HepG2 (cell line): ENCODE measurements around the gene MRPL28. TPM values are rescaled to one million over a fixed set of nuclear protein-coding genes. Genes with fewer than 3 reads are reported as not detected.

Experiments
- ARNT ChIP-seq: fragments of 450-650 bp; IDR thresholded peaks from 2 replicates; pipeline ENCODE4 v1.6.1; 2017
- BRD4 ChIP-seq: sonication (generic); formaldehyde crosslinking; IDR thresholded peaks from 2 replicates; pipeline ENCODE4 v1.4.0; 2020; ENCODE audit warnings: missing genetic modification reagents
- CCDC6 ChIP-seq: sonication (generic); formaldehyde crosslinking; IDR thresholded peaks from 2 replicates; pipeline ENCODE4 v1.8.1; 2022; ENCODE audit warnings: mild to moderate bottlenecking, missing genetic modification reagents, moderate library complexity
- FOXA3 ChIP-seq: IDR thresholded peaks from 2 replicates; pipeline ENCODE4 v1.6.1; 2016; ENCODE audit warnings: missing genetic modification reagents, missing compliant biosample characterization
- HCFC1 ChIP-seq: fragments of 150-350 bp; IDR thresholded peaks from 2 replicates; pipeline ENCODE4 v1.6.1; 2014; ENCODE audit warnings: low read depth, low read length
- HOXD1 ChIP-seq: sonication (generic); formaldehyde crosslinking; IDR thresholded peaks from 2 replicates; pipeline ENCODE4 v1.5.0; 2020; ENCODE audit warnings: missing genetic modification reagents
- NCOA5 ChIP-seq: sonication (generic); formaldehyde crosslinking; IDR thresholded peaks from 2 replicates; pipeline ENCODE4 v1.4.0; 2020; ENCODE audit warnings: missing genetic modification reagents
- PCBP1 ChIP-seq: fragments of 200-400 bp; formaldehyde crosslinking; IDR thresholded peaks from 2 replicates; pipeline ENCODE4 v1.6.1; 2017; ENCODE audit warnings: mild to moderate bottlenecking, low read depth, low read length, borderline replicate concordance
- RARA ChIP-seq: IDR thresholded peaks from 2 replicates; pipeline ENCODE4 v1.6.1; 2016; ENCODE audit warnings: missing genetic modification reagents, missing compliant biosample characterization
- SRY ChIP-seq: sonication (generic); formaldehyde crosslinking; IDR thresholded peaks from 2 replicates; pipeline ENCODE4 v1.8.0; 2022; ENCODE audit warnings: mild to moderate bottlenecking, missing genetic modification reagents
- TARDBP ChIP-seq: sonication (generic); formaldehyde crosslinking; IDR thresholded peaks from 2 replicates; pipeline ENCODE4 v1.8.0; 2022; ENCODE audit warnings: mild to moderate bottlenecking, missing genetic modification reagents
- TOPORS ChIP-seq: sonication (generic); formaldehyde crosslinking; IDR thresholded peaks from 2 replicates; pipeline ENCODE4 v1.8.0; 2023; ENCODE audit warnings: mild to moderate bottlenecking, missing genetic modification reagents
- ZNF30 ChIP-seq: sonication (generic); formaldehyde crosslinking; IDR thresholded peaks from 2 replicates; pipeline ENCODE4 v1.5.0; 2020; ENCODE audit warnings: mild to moderate bottlenecking, missing genetic modification reagents
- ZNF383 ChIP-seq: sonication (generic); formaldehyde crosslinking; IDR thresholded peaks from 2 replicates; pipeline ENCODE4 v1.4.0; 2020; ENCODE audit warnings: missing genetic modification reagents, mild to moderate bottlenecking, borderline replicate concordance
- ZSCAN29 ChIP-seq: sonication (generic); formaldehyde crosslinking; conservative IDR thresholded peaks from 2 replicates; pipeline ENCODE4 v1.4.0; 2020; ENCODE audit warnings: mild to moderate bottlenecking, missing genetic modification reagents
- polyA plus RNA-seq, 8 experiments: library from polyadenylated mRNA; depleted of rRNA in 3 of 8; stranded (reverse) in 7 of 8; unstranded in 1 of 8; fragments of >200 nt; fragmentation: Illumina TruSeq in 4 of 8; extraction: Trizol in 4 of 8; gene quantifications; 2 replicates each; pipeline versions ENCODE4 v1.2.1 to v1.2.3, GENCODE V29; 2011 to 2016; ENCODE audit warnings: low read depth in 4 of 8, missing spikeins in 1 of 8, mixed read lengths in 1 of 8; ENCODE audit not compliant: insufficient read depth in 1 of 8
- total RNA-seq, 5 experiments: library from RNA; depleted of rRNA; stranded (reverse); fragments of >200 nt; fragmentation: Illumina TruSeq; extraction: Trizol; gene quantifications; 2 replicates each; pipeline ENCODE4 v1.2.3, GENCODE V29; 2016; ENCODE audit warnings: low read depth in 1 of 5
- TF ChIP-seq, protein P1 (sequence below): sonication (generic); formaldehyde crosslinking; IDR thresholded peaks from 2 replicates; pipeline ENCODE4 v1.4.0; 2020; ENCODE audit warnings: mild to moderate bottlenecking, missing genetic modification reagents
- TF ChIP-seq, protein P2 (sequence below): sonication (generic); IDR thresholded peaks from 2 replicates; pipeline ENCODE4 v1.6.1; 2016; ENCODE audit warnings: low read depth, borderline replicate concordance
- TF ChIP-seq, protein P3 (sequence below): sonication (generic); formaldehyde crosslinking; IDR thresholded peaks from 2 replicates; pipeline ENCODE4 v1.5.0; 2020; ENCODE audit warnings: mild to moderate bottlenecking, missing genetic modification reagents
- TF ChIP-seq, protein P4 (sequence below): sonication (generic); formaldehyde crosslinking; IDR thresholded peaks from 2 replicates; pipeline ENCODE4 v1.5.1; 2020; ENCODE audit warnings: mild to moderate bottlenecking, missing genetic modification reagents

MRPL28 gene
- total and polyA plus RNA-seq, 2 of the 13 experiments (the other 11 are each of a cell fraction or from before 2014, with no cell fraction given), result 114 to 135 TPM

DNA sequence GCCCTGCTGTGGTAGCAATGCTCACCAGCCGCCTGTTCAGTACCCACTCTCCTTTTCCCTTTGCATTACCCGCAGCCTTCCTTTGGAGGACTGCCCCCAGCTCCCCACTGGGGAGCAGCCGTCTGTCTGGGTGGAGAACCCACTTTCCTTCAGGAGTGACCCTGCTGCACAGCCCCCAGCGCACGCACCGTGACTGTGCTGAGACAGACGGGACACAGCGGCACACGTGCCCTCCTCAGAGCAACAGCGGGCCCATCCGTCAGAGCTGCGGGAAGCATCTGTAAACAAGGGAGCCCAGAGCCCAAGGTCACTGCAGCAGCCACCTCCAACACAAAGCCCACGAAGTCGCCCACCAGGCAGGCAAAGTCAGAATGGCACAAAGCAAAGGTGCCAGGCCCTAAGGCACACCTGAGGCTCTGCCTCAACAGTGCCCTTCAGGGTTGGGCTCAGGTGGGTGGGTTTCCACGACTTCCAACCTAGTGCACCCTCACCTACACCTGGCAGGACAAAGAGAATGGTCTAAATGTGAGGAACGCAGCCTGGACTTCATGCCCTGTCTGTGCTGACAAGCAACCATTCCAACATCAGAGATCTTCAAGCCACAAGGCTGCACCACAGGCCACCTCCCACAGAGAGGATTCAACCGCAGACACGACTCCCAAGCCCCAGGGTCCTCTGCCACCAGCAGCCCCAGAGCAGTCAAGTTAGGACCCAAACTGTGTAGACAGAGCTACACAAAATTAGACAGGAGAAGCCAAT, 27.7 kb downstream of the MRPL28 start (continued):
- TF ChIP-seq, protein P1, sequence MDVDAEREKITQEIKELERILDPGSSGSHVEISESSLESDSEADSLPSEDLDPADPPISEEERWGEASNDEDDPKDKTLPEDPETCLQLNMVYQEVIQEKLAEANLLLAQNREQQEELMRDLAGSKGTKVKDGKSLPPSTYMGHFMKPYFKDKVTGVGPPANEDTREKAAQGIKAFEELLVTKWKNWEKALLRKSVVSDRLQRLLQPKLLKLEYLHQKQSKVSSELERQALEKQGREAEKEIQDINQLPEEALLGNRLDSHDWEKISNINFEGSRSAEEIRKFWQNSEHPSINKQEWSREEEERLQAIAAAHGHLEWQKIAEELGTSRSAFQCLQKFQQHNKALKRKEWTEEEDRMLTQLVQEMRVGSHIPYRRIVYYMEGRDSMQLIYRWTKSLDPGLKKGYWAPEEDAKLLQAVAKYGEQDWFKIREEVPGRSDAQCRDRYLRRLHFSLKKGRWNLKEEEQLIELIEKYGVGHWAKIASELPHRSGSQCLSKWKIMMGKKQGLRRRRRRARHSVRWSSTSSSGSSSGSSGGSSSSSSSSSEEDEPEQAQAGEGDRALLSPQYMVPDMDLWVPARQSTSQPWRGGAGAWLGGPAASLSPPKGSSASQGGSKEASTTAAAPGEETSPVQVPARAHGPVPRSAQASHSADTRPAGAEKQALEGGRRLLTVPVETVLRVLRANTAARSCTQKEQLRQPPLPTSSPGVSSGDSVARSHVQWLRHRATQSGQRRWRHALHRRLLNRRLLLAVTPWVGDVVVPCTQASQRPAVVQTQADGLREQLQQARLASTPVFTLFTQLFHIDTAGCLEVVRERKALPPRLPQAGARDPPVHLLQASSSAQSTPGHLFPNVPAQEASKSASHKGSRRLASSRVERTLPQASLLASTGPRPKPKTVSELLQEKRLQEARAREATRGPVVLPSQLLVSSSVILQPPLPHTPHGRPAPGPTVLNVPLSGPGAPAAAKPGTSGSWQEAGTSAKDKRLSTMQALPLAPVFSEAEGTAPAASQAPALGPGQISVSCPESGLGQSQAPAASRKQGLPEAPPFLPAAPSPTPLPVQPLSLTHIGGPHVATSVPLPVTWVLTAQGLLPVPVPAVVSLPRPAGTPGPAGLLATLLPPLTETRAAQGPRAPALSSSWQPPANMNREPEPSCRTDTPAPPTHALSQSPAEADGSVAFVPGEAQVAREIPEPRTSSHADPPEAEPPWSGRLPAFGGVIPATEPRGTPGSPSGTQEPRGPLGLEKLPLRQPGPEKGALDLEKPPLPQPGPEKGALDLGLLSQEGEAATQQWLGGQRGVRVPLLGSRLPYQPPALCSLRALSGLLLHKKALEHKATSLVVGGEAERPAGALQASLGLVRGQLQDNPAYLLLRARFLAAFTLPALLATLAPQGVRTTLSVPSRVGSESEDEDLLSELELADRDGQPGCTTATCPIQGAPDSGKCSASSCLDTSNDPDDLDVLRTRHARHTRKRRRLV (CRISPR knock-in tag), result no peak
- TF ChIP-seq ZSCAN29 (CRISPR knock-in tag) (no peak), NCOA5 (no peak; the same call in 1 of the 2 replicates), RARA (CRISPR knock-in tag) (peak; percentile 67), PCBP1 (no peak), TARDBP (no peak; the same call in 1 of the 2 replicates), ZNF383 (no peak), FOXA3 (peak; percentile 99), CCDC6 (CRISPR knock-in tag) (peak; percentile 72; the same call in 1 of the 2 replicates), SRY (CRISPR knock-in tag) (peak; percentile 88), BRD4 (CRISPR knock-in tag) (peak; percentile 89), ARNT (no peak), HOXD1 (CRISPR knock-in tag) (no peak; the same call in 1 of the 2 replicates), TOPORS (no peak), ZNF30 (CRISPR knock-in tag) (no peak), HCFC1 (no peak)
- TF ChIP-seq, protein P2, sequence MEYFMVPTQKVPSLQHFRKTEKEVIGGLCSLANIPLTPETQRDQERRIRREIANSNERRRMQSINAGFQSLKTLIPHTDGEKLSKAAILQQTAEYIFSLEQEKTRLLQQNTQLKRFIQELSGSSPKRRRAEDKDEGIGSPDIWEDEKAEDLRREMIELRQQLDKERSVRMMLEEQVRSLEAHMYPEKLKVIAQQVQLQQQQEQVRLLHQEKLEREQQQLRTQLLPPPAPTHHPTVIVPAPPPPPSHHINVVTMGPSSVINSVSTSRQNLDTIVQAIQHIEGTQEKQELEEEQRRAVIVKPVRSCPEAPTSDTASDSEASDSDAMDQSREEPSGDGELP, result peak; percentile 56; the same call in 1 of the 2 replicates
- TF ChIP-seq, protein P3, sequence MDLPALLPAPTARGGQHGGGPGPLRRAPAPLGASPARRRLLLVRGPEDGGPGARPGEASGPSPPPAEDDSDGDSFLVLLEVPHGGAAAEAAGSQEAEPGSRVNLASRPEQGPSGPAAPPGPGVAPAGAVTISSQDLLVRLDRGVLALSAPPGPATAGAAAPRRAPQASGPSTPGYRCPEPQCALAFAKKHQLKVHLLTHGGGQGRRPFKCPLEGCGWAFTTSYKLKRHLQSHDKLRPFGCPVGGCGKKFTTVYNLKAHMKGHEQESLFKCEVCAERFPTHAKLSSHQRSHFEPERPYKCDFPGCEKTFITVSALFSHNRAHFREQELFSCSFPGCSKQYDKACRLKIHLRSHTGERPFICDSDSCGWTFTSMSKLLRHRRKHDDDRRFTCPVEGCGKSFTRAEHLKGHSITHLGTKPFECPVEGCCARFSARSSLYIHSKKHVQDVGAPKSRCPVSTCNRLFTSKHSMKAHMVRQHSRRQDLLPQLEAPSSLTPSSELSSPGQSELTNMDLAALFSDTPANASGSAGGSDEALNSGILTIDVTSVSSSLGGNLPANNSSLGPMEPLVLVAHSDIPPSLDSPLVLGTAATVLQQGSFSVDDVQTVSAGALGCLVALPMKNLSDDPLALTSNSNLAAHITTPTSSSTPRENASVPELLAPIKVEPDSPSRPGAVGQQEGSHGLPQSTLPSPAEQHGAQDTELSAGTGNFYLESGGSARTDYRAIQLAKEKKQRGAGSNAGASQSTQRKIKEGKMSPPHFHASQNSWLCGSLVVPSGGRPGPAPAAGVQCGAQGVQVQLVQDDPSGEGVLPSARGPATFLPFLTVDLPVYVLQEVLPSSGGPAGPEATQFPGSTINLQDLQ (CRISPR knock-in tag), result peak; percentile 47; the same call in 1 of the 2 replicates
- TF ChIP-seq, protein P4, sequence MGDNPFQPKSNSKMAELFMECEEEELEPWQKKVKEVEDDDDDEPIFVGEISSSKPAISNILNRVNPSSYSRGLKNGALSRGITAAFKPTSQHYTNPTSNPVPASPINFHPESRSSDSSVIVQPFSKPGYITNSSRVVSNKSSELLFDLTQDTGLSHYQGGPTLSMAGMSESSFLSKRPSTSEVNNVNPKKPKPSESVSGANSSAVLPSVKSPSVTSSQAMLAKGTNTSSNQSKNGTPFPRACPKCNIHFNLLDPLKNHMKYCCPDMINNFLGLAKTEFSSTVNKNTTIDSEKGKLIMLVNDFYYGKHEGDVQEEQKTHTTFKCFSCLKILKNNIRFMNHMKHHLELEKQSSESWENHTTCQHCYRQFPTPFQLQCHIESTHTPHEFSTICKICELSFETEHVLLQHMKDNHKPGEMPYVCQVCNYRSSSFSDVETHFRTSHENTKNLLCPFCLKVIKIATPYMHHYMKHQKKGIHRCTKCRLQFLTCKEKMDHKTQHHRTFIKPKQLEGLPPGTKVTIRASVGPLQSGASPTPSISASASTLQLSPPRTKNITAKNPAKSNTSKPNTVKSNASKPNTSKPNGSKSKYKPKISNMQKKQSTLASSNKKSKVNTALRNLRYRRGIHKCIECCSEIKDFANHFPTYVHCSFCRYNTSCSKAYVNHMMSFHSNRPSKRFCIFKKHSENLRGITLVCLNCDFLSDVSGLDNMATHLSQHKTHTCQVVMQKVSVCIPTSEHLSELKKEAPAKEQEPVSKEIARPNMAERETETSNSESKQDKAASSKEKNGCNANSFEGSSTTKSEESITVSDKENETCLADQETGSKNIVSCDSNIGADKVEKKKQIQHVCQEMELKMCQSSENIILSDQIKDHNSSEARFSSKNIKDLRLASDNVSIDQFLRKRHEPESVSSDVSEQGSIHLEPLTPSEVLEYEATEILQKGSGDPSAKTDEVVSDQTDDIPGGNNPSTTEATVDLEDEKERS (CRISPR knock-in tag), result peak; percentile 71; the same call in 1 of the 2 replicates
